Activated CD8-positive, alpha-beta memory T cell treated with anti-CD3 and anti-CD28 coated beads, Interleukin-2, amount 10 ng/mL, durations not matched to agents 7 days and 5 days (primary cell): Measurements from ENCODE around the gene NUDT4. TPM values are rescaled to one million over a fixed set of nuclear protein-coding genes. Genes with fewer than 3 reads are reported as not detected.
"Not testable (repeated sequence)": the region's sequence is repeated elsewhere in the genome, so short reads cannot be mapped to it uniquely, and the experiment has no call there.

Source experiments
- ATAC-seq: fragments of 150-1000 bp; cut with Tn5 transposase; one replicate; pipeline ENCODE4 v1.10.0; 2021; ENCODE audit warnings: moderate library complexity
- CTCF ChIA-PET: fragments of 350-600 bp; sonication (Branson Sonifier 250); formaldehyde crosslinking; loops from one replicate; lab custom pipeline; 2021; ENCODE audit warnings: antibody characterized with exemption; lab: Charles Lee
- DNase-seq: peaks from one replicate; pipeline ENCODE4 v3.0.0-alpha.2; 2020
- H3K27ac Mint-ChIP-seq: one replicate; pipeline ENCODE4 v1.8.0; 2021; ENCODE audit warnings: mild to moderate bottlenecking, mixed read lengths
- H3K27me3 Mint-ChIP-seq: one replicate; pipeline ENCODE4 v1.8.0; 2021; ENCODE audit warnings: mixed read lengths
- H3K36me3 Mint-ChIP-seq: one replicate; pipeline ENCODE4 v1.8.0; 2021; ENCODE audit warnings: mild to moderate bottlenecking, mixed read lengths
- H3K4me1 Mint-ChIP-seq: one replicate; pipeline ENCODE4 v1.8.0; 2021; ENCODE audit warnings: mixed read lengths
- H3K4me3 Mint-ChIP-seq: one replicate; pipeline ENCODE4 v1.8.0; 2021; ENCODE audit warnings: mild to moderate bottlenecking, moderate library complexity, mixed read lengths
- H3K9me3 Mint-ChIP-seq: one replicate; pipeline ENCODE4 v1.8.0; 2022; ENCODE audit warnings: low read depth, mixed read lengths
- total RNA-seq, 2 experiments: library from RNA; stranded (reverse); gene quantifications; one replicate each; pipeline ENCODE4 v1.2.3, GENCODE V29; 2021

The NUDT4 gene
- total RNA-seq, 2 experiments from 2014 or later: 42.8 to 63.8 TPM

DNA sequence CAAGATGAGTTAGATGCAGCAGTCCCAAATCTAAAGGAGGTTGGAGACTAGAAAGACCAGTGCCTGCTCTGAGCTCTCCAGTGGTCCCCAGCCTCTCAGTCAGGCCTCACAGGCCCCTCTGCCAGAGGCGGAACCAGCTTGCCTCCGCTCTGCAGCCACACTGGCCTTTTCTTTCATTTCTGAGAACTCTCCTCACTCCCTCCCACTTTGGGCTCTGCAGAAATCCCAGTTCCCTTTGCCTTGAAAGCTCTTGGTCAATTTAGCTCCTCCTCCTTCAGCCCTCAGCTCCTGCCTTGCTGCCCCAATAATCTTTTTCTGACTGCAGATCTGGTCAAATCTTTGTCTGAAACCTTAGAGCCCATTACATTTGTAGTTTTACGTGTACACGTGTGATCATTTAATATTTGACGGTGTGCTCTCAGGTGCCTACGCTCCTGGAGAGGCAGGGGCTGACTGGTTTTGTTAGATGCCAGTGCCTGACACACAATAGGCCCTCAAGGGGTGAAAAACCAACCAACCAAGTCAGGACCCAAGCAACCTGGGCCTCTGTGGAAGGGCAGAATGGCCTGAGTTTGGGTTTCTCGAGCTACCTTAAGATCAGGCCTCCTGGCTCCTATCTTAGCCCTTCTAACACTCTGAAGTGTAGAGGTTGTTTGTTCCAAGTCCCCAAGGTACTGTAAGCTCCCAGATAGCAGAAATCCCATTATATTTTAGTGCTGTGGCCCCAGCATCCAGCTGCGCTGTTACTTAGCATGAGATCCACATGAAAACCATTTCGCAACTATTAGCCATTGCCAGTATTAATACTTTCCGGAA is 1.1 kb upstream of the NUDT4 start:
- no peak overlapping the region for H3K27ac Mint-ChIP-seq
- ATAC-seq (no peak), DNase-seq (no peak)
- H3K9me3 Mint-ChIP-seq: no peaks in the 10 kb centered on the region
- H3K27me3 Mint-ChIP-seq: peaks cover 7% of the 10 kb centered on the region
- H3K4me3 Mint-ChIP-seq: peak overlapping the region; percentile 72
- peaks cover 31% of the 10 kb centered on the region for H3K4me1 Mint-ChIP-seq
- CTCF ChIA-PET: interaction anchor here (0.7 to 1.4 kb wide), 4 partner anchors 15 to 389 kb away, joined by 3 to 5 read pairs (median 4); no protein-coding TSS in a partner anchor
- H3K36me3 Mint-ChIP-seq: peaks cover 3% of the 10 kb centered on the region

DNA sequence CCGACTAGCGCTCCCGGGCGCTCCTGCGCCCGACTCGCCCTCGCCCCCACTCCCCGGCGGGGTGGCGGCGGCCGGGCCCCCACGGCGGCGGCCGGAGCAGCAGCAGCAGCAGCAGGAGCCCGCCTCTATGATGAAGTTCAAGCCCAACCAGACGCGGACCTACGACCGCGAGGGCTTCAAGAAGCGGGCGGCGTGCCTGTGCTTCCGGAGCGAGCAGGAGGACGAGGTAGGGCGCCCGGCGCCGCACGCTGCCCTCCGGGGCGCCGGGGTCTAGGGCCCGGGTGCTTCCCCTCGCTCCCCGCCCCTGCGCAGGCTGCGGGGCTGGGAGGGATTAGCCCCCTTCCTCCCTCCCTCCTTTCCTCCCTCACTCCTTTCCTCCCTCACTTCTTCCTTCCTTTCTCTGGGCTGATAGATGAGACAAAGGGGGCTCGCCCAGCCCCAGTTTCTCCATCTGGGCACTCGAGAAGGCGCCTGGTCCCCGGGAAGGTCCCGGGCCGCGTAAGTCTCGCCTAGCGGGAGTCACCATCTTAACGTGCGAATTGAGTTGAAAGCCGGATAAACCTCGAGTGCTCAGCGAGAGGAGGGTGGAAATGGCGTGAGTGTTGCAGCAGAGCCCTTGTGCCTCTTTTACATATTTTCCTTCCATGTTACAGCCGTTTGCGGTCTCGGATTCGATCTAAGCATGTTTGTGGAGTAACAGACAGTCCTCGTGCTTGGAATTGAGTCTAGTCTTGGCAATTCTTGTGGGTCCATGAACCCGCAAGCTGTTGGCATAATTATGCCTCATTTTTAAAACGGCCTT is 672 bp downstream of the NUDT4 start:
- H3K9me3 Mint-ChIP-seq, H3K27me3 Mint-ChIP-seq, H3K36me3 Mint-ChIP-seq: not testable (repeated sequence)
- Mint-ChIP-seq H3K27ac (peak overlapping the region; percentile 99), H3K4me1 (peaks cover 42% of the 10 kb centered on the region), H3K4me3 (peak overlapping the region; percentile 91)
- CTCF ChIA-PET: interaction anchor here (0.8 to 2.6 kb wide), 2 partner anchors 18 to 40 kb away, joined by 3 to 15 read pairs; no protein-coding TSS in a partner anchor
- ATAC-seq (peak; percentile 56), DNase-seq (peak; percentile 77)

DNA sequence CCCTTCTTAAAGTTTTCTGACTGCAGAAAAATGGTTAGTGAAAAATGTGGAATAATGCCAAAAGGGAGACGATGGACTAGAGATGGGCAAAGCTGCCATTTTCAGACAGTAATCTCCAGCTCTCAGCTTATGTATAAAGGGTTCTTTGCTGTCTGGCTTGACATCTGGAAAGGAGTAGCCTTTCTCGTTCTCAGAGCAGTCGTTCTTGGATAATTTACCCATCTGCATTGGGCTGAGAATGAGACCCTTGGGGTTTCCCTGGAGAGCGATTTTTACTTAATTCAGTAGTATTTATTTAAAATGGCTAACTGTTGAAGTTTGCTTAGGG is 1.2 kb downstream of the NUDT4 start:
- ATAC-seq (no peak), DNase-seq (no peak)
- no peaks in the 10 kb centered on the region for H3K27me3 Mint-ChIP-seq
- H3K9me3 Mint-ChIP-seq: no peaks in the 10 kb centered on the region
- H3K4me1 Mint-ChIP-seq: peaks cover 38% of the 10 kb centered on the region
- H3K4me3 Mint-ChIP-seq: peak overlapping the region; percentile 91
- CTCF ChIA-PET: interaction anchor here (0.8 to 3.6 kb wide), 3 partner anchors 18 to 391 kb away, joined by 3 to 20 read pairs (median 15); no protein-coding TSS in a partner anchor
- peak overlapping the region; percentile 99 for H3K27ac Mint-ChIP-seq
- H3K36me3 Mint-ChIP-seq: peaks cover 6% of the 10 kb centered on the region

DNA sequence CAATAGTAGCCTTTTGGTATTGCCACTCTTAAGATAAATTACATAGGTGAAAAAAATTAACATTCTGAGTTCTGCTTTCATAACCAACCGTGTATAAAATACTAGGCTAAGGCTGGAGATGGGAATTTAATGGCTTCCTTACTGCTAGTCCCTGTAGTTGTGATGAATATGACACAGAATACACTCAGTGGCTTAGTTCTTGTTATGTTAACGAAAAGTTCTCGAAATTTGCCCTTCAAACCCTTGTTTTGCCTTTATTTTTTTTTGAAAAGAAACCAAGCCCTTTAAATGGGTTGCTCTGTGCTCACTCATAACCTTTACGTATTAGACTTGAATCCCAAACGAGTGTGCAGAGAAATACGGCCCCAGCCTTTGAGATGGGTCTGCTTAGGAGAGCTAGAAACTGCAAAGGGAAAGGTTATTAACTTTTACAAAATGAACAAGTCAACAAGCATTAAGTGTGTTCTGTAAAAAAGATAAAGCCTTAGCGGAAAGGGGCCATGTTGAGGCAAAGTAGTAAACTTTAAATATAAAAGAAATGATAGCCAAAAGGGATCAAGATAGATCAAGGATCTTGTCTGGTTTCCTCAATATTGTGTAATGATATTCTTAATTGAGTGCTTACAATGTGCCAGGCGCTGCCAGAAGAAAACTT is 1.7 kb downstream of the NUDT4 start:
- CTCF ChIA-PET: interaction anchor here (0.8 to 3.6 kb wide), 7 partner anchors 11 to 392 kb away, joined by 3 to 20 read pairs (median 6); no protein-coding TSS in a partner anchor
- Mint-ChIP-seq H3K36me3 (peaks cover 6% of the 10 kb centered on the region), H3K4me3 (peak overlapping the region; percentile 91), H3K4me1 (peaks cover 34% of the 10 kb centered on the region), H3K27ac (peak overlapping the region; percentile 99), H3K27me3 (no peaks in the 10 kb centered on the region), H3K9me3 (no peaks in the 10 kb centered on the region)
- DNase-seq (no peak), ATAC-seq (no peak)

DNA sequence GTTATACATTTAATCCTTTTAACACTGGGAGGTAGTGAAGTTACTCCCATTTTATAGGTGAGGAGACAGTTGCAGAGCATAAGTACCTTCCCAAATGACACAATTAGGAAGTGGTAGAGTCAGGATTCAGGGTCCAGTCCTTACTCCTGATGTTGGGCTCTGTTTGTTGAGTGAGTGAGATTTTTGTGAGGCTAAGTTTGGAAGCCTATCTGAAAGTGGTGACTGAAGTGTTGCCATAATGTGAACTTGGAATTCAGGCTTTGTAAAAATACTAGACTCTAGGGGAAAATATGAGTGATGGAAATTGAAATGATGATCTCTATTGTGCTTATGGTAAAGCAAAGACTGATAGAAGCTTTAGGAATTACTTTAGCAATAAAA is 2.2 kb downstream of the NUDT4 start:
- Mint-ChIP-seq H3K9me3 (no peaks in the 10 kb centered on the region), H3K36me3 (peaks cover 7% of the 10 kb centered on the region), H3K27ac (peak overlapping the region; percentile 99), H3K4me1 (peaks cover 35% of the 10 kb centered on the region), H3K4me3 (peak overlapping the region; percentile 91), H3K27me3 (no peaks in the 10 kb centered on the region)
- no peak for ATAC-seq
- DNase-seq: no peak
- CTCF ChIA-PET: interaction anchor here (1.0 to 4.5 kb wide), 11 partner anchors 9 to 392 kb away, joined by 3 to 20 read pairs (median 6); no protein-coding TSS in a partner anchor

DNA sequence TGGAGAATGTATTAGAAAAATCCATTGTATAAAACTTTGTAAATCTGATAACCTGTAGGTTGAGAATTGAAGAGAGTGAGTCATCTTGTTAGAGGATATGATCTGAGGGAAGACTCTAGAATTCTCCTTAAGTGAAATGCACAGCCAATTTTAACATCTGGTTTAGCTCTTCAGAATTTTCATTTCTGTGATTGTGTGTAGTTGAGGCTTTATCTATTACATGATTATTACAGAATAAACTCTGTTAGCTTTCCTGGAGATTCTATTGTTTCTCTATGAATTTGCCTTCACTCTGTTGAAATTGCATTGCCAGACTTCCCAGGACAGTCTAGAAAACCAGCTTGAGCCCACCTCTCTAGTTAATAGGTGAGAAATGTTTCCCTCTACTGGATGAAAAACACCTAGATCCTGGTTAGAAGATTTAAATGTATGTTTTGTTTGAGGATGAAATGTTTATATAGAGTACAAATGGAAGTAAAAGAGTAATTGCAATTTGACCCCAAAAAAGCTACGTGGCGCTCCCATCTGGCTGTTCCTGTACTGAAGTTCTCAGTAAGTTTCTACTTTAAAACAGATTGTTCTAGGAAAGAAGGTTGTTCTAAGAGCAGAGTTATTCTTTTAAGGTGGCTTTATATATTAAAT is 2.9 kb downstream of the NUDT4 start:
- Mint-ChIP-seq H3K36me3 (peaks cover 13% of the 10 kb centered on the region), H3K4me3 (peak overlapping the region; percentile 91), H3K9me3 (no peaks in the 10 kb centered on the region), H3K27ac (peak overlapping the region; percentile 54), H3K27me3 (no peaks in the 10 kb centered on the region), H3K4me1 (peaks cover 40% of the 10 kb centered on the region)
- DNase-seq (no peak), ATAC-seq (no peak)
- CTCF ChIA-PET: interaction anchor here (0.9 to 4.5 kb wide), 16 partner anchors 8 to 393 kb away, joined by 3 to 20 read pairs (median 4); no protein-coding TSS in a partner anchor

DNA sequence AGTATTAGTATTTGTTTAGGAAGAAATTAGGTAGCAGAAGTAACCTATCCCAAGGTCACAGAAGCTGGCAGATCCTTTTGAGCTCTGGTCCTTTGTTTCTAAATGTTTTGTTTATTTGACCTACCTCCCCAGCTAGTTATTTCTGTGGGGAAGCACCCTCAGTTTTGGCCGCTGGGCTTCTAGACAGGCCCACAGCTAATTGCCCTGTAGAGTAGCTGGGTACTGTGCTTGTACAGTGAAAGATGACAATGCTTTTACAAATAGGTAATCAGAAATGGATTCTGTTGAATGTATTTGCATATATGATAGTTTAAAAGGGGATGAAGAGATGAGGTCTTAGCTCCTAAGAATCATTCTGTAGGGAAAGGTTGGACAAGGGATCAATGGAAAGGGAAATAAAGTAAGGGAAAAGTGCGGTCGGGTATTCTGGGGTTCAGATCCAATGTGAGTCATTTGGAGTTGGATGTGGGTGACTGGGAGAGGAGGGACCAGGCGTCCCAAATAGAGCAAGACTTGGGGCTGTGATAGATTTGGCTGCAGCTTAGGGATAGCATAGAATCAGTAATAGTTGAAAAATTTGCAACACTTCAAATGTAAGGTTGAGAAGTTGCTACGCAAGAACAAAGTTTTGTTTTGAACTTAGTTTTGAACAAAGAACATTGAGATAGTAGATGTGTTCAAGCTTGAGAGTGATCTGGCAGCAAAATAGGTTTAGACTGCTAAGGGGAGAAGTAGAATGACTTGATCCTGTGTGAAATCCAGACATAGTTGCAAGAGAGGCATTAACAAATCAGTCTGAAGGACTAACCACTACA is 3.6 kb downstream of the NUDT4 start:
- Mint-ChIP-seq H3K36me3 (peaks cover 13% of the 10 kb centered on the region), H3K27me3 (no peaks in the 10 kb centered on the region), H3K27ac (no peak overlapping the region), H3K4me3 (peak overlapping the region; percentile 91), H3K4me1 (peaks cover 40% of the 10 kb centered on the region), H3K9me3 (no peaks in the 10 kb centered on the region)
- DNase-seq (no peak), ATAC-seq (no peak)
- CTCF ChIA-PET: interaction anchor here (0.9 to 4.5 kb wide), 14 partner anchors 7 to 394 kb away, joined by 3 to 20 read pairs (median 4); no protein-coding TSS in a partner anchor

DNA sequence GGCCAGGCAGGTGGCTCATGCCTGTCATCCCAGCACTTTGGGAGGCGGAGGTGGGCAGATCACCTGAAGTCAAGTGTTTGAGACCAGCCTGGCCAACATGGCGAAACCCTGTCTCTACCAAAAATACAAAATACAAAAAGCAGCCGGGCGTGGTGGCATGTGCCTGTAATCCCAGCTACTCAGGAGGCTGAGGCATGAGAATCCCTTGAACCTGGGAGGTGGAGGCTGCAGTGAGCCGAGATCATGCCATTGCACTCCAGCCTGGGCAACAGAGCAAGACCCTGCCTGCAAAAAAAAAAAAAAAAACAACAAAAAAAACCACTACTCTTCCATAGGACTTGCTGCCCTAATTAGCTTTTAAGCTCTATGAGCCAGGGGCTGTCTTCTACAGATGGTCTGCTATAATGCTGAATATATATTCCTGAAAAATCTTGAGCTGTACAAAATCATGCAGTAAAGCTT is 4.3 kb downstream of the NUDT4 start:
- peaks cover 14% of the 10 kb centered on the region for H3K36me3 Mint-ChIP-seq
- not testable (repeated sequence) for ATAC-seq, H3K27me3 Mint-ChIP-seq, DNase-seq, H3K9me3 Mint-ChIP-seq, H3K4me3 Mint-ChIP-seq, H3K27ac Mint-ChIP-seq
- H3K4me1 Mint-ChIP-seq: peaks cover 40% of the 10 kb centered on the region
- CTCF ChIA-PET: interaction anchor here (1.2 to 4.5 kb wide), 6 partner anchors 8 to 394 kb away, joined by 3 to 20 read pairs (median 10); no protein-coding TSS in a partner anchor

DNA sequence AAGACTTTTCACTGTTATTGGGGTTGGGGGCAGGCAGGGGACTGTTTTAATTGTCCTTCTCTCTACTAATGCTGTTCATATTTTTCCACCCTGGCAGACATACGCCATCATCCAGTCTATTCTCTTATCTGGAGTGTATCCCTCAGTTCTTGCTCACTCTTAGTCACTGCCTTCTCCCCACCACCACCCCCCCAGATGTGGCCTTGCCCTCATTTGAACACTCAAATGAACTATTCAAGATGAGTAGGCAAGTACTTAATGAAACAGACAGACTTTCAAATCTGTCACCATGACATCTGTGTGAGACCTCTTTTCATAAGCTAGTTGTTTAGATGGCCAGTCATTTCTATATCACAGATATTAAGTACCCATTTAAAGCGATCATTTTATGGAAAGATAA is 10.1 kb downstream of the NUDT4 start:
- ATAC-seq (peak; percentile 65), DNase-seq (peak; percentile 58)
- Mint-ChIP-seq H3K9me3 (no peaks in the 10 kb centered on the region), H3K36me3 (peaks cover 36% of the 10 kb centered on the region), H3K4me3 (no peak overlapping the region), H3K4me1 (peaks cover 43% of the 10 kb centered on the region), H3K27ac (peak overlapping the region; percentile 26), H3K27me3 (no peaks in the 10 kb centered on the region)
- CTCF ChIA-PET: interaction anchor here (1.2 to 1.4 kb wide), 3 partner anchors 11 to 32 kb away, joined by 3 to 4 read pairs (median 3); no protein-coding TSS in a partner anchor

DNA sequence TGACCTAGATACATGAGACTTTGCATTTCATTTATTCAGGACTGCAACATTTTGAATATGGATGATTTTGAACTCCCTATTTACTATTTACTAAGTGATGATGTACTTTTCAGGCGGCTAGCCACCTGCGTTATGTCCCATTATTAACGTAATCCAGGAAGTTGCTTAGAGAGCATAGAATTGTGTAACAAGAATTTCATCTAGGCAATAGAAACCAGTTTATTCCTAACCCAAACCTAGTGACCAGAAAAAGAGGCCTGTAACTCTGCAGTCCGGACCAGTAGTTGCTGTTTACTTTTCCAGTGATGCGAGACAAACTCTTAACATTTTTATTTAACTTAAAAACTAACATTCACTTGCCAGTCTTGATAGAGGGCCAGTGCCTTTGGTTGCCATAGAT is 12.3 kb downstream of the NUDT4 start:
- Mint-ChIP-seq H3K27me3 (no peaks in the 10 kb centered on the region), H3K36me3 (peaks cover 36% of the 10 kb centered on the region), H3K4me3 (no peak overlapping the region), H3K27ac (no peak overlapping the region), H3K4me1 (peaks cover 35% of the 10 kb centered on the region), H3K9me3 (no peaks in the 10 kb centered on the region)
- CTCF ChIA-PET: interaction anchor here (1.6 to 2.2 kb wide), 2 partner anchors 9 to 292 kb away, joined by 4 to 10 read pairs; no protein-coding TSS in a partner anchor
- DNase-seq (no peak), ATAC-seq (no peak)

DNA sequence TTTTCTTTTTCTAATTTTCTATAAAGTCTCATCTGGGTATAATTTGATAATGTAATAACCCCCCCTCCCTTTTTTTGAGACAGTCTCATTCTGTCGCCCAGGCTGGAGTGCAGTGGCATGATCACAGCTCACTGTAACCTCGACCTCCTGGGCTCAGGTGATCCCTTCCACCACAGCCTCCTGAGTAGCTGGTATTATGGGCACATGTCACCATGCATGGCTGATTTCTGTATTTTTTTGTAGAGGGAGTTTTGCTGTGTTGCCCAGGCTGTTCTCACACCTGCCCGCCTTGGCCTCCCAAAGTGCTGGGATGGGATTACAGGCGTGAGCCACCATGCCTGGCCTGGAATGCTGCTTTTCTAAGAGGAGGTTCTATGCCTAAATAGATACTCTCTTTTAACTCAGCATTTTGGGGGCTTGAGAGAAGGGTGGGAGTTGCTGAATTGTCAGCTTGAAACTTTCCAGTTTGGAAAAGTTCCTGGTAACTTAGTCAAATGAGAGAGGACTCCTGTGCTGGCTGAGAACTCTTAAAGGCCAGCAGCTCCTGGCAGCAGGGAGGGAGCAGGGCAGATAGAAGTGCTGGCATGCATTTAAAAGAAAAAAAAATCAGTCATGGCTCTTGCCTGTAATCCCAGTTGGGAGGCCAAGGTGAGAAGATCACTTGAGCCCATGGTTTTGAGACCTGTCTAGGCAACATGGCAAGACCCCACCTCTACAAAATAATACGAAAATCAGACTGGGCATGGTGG is 13.0 kb downstream of the NUDT4 start:
- Mint-ChIP-seq H3K4me1 (peaks cover 30% of the 10 kb centered on the region), H3K9me3 (no peaks in the 10 kb centered on the region), H3K27ac (no peak overlapping the region), H3K27me3 (no peaks in the 10 kb centered on the region), H3K4me3 (no peak overlapping the region), H3K36me3 (peaks cover 30% of the 10 kb centered on the region)
- CTCF ChIA-PET: interaction anchor here (0.6 to 2.2 kb wide), 3 partner anchors 10 to 292 kb away, joined by 3 to 10 read pairs (median 4); no protein-coding TSS in a partner anchor
- no peak for DNase-seq
- no peak for ATAC-seq
